Measurements from ENCODE around the gene HOXC4. TPM values are rescaled to one million over a fixed set of nuclear protein-coding genes. Genes with fewer than 3 reads are reported as not detected.

HOXC4 gene
- polyA plus RNA-seq, 2 of the 4 experiments (the other 2 are of a cell fraction): 1.3 to 4.0 TPM

DNA sequence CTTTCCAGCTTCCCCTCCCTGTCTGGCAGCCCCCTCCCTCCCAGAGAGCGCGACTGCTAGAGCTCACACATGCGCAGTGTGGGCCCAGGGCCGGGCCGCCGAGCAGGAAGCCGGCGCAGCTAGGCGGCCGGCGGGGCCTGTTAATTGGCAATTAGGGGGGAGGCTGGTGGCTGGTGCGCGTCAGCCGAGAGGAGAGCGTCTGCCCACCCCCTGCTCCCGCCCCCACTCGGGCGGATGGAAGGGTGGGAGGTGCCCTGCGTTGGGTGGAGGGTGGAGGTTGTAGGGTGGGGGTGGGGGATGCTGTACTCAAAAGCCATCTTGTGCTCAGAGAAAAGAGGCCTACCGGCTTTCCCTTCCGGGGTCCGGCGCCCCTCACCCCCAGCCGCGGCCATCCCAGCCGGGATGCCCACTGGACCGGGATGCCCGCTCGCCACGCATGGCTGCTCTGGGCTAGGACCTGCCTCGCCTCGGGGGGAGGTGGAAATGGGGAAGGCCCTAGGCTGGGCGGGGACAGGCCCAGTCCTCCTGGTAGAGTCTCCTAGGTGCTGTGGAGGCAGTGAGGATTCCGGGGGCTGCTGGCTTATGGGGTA lies 35.7 kb upstream of the HOXC4 start (continued):
- TF ChIP-seq HOXA7 (CRISPR knock-in tag; IDR thresholded peaks at IDR 0.05) (no peak), BCL3 (IDR thresholded peaks at IDR 0.05) (peak; percentile 53), NFE2L2 (conservative IDR thresholded peaks at IDR 0.05; ENCODE audit: low read length) (no peak), BHLHE40 (IDR thresholded peaks at IDR 0.05; ENCODE audit: low read depth, low read length) (no peak), TP53 (CRISPR knock-in tag; IDR thresholded peaks at IDR 0.05) (0 out of 2 replicates have a peak, but pooled peaks have one; percentile 42), JUNB (IDR thresholded peaks at IDR 0.05) (no peak)
- TF ChIP-seq, protein P1, sequence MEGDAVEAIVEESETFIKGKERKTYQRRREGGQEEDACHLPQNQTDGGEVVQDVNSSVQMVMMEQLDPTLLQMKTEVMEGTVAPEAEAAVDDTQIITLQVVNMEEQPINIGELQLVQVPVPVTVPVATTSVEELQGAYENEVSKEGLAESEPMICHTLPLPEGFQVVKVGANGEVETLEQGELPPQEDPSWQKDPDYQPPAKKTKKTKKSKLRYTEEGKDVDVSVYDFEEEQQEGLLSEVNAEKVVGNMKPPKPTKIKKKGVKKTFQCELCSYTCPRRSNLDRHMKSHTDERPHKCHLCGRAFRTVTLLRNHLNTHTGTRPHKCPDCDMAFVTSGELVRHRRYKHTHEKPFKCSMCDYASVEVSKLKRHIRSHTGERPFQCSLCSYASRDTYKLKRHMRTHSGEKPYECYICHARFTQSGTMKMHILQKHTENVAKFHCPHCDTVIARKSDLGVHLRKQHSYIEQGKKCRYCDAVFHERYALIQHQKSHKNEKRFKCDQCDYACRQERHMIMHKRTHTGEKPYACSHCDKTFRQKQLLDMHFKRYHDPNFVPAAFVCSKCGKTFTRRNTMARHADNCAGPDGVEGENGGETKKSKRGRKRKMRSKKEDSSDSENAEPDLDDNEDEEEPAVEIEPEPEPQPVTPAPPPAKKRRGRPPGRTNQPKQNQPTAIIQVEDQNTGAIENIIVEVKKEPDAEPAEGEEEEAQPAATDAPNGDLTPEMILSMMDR (IDR thresholded peaks at IDR 0.05): no peak
- TF ChIP-seq, protein P2, sequence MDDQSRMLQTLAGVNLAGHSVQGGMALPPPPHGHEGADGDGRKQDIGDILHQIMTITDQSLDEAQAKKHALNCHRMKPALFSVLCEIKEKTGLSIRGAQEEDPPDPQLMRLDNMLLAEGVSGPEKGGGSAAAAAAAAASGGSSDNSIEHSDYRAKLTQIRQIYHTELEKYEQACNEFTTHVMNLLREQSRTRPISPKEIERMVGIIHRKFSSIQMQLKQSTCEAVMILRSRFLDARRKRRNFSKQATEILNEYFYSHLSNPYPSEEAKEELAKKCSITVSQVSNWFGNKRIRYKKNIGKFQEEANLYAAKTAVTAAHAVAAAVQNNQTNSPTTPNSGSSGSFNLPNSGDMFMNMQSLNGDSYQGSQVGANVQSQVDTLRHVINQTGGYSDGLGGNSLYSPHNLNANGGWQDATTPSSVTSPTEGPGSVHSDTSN (IDR thresholded peaks at IDR 0.05): no peak
- TF ChIP-seq, protein P3, sequence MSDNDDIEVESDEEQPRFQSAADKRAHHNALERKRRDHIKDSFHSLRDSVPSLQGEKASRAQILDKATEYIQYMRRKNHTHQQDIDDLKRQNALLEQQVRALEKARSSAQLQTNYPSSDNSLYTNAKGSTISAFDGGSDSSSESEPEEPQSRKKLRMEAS (IDR thresholded peaks at IDR 0.05): peak; percentile 25; the same call in 1 of the 2 replicates

GRCh38 chr12:54018468-54018984 lies 35.1 kb upstream of the HOXC4 start:
- Histone ChIP-seq H3K27ac (peak overlapping the region; percentile 96 to 99), H3K4me2 (peak overlapping the region; percentile 96), H3K9me3 (no peaks in the 10 kb centered on the region), H3K4me3 (peak overlapping the region; percentile 61), H3K4me1 (peaks cover 42% of the 10 kb centered on the region)
- TF ChIP-seq ZFP36 (IDR thresholded peaks at IDR 0.05; ENCODE audit: borderline replicate concordance, partially characterized antibody) (no peak), PHF8 (IDR thresholded peaks at IDR 0.05; ENCODE audit: borderline replicate concordance, low read depth) (0 out of 2 replicates have a peak, but pooled peaks have one; percentile 8), HOXA7 (CRISPR knock-in tag; IDR thresholded peaks at IDR 0.05) (0 out of 2 replicates have a peak, but pooled peaks have one; percentile 27), FOXS1 (CRISPR knock-in tag; IDR thresholded peaks at IDR 0.05) (0 out of 2 replicates have a peak, but pooled peaks have one; percentile 33), ZSCAN20 (CRISPR knock-in tag; IDR thresholded peaks at IDR 0.05) (no peak)
- CTCF ChIA-PET: interaction anchor here (1.8 to 27.9 kb wide), 2 partner anchors 10 to 175 kb away, joined by 8 to 476 read pairs; partner anchors contain the start of genes HOXC8 and SMUG1
- no peak for ATAC-seq
- POLR2A ChIA-PET: interaction anchor here (1.3 to 2.4 kb wide), 3 partner anchors 10 to 182 kb away, joined by 9 to 40 read pairs (median 18); partner anchors contain the start of genes HOXC8 and HOXC9
- peak in 1 of 2 experiments; percentile 39 for DNase-seq (ENCODE audit: low read depth in 1 of 2, low spot score in 1 of 2)
- 28% methylated on average over 26 of the region's 29 CpGs for WGBS (ENCODE audit: missing lambda C conversion rate)
- no peak for FAIRE-seq

DNA sequence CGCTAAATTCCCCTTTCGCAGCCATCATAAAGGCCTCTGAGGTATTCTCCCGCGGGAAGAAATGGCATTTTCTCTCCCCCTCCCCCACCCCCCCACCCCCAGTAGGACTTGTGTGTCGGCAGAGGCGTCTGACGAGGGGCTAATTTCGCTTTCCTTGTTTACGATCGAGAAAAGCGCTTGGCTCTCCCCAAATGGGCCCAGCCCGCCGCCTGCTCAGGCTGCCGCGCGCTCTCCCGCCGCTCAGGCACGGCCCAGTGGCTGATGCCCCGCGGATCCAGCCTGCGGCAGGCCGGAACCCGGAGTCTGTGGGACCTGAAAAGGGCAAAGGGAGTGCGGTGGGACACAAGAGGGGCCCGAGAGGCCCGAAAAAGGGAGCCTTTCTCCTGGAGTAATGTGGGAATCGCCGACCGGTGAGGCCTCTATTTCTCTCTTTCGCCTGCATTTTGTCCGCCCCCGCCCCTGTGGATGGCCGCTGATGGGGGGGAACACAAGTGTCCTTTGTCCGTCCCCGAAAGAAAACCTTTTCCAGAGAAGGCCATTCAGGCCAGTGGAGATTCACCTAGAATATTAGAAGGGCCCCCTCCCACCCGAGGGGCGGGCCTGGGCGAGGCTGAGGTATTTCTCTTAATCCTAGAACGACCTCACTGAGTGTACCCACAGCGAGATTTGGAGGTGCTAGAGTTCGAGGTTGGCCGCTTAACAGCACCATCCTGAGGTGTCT lies 34.4 kb upstream of the HOXC4 start:
- H3K9me3 ChIP-seq: no peaks in the 10 kb centered on the region
- H3K4me3 ChIP-seq: no peak overlapping the region; the same call in 2 of the 3 replicates
- ATAC-seq: no peak
- peak overlapping the region; percentile 96 to 99; a peak in 5 of 6 replicates for H3K27ac ChIP-seq
- TF ChIP-seq, protein P4, sequence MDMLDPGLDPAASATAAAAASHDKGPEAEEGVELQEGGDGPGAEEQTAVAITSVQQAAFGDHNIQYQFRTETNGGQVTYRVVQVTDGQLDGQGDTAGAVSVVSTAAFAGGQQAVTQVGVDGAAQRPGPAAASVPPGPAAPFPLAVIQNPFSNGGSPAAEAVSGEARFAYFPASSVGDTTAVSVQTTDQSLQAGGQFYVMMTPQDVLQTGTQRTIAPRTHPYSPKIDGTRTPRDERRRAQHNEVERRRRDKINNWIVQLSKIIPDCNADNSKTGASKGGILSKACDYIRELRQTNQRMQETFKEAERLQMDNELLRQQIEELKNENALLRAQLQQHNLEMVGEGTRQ (IDR thresholded peaks at IDR 0.05): no peak
- TF ChIP-seq NR3C1 (IDR thresholded peaks at IDR 0.05) (no peak), HMGXB4 (CRISPR knock-in tag; IDR thresholded peaks at IDR 0.05; ENCODE audit: borderline replicate concordance) (no peak), POLR2AphosphoS2 (conservative IDR thresholded peaks at IDR 0.05; ENCODE audit: low read length) (no peak), CHD2 (IDR thresholded peaks at IDR 0.05; ENCODE audit: low read length, partially characterized antibody) (no peak), RCOR1 (IDR thresholded peaks at IDR 0.05; ENCODE audit: low read depth, low read length) (no peak), EP300 (IDR thresholded peaks at IDR 0.05) (no peak), ZFP36 (IDR thresholded peaks at IDR 0.05; ENCODE audit: borderline replicate concordance, partially characterized antibody) (no peak), PHF8 (IDR thresholded peaks at IDR 0.05; ENCODE audit: borderline replicate concordance, low read depth) (no peak)
- TF ChIP-seq, protein P1 (IDR thresholded peaks at IDR 0.05): no peak
- no peak for FAIRE-seq
- H3K4me2 ChIP-seq: peak overlapping the region; percentile 96
- 94% methylated on average over 41 of the region's 43 CpGs for WGBS (ENCODE audit: missing lambda C conversion rate)
- H3K4me1 ChIP-seq: peaks cover 35% of the 10 kb centered on the region
- CTCF ChIA-PET: interaction anchor here (1.0 to 27.9 kb wide), 3 partner anchors 9 to 174 kb away, joined by 3 to 476 read pairs (median 54); partner anchors contain the start of genes HOXC6 and SMUG1
- POLR2A ChIA-PET: no interaction called here
- no peak for DNase-seq (ENCODE audit: low read depth in 1 of 2, low spot score in 1 of 2)

Data from A549 (cell line).